Measurements from ENCODE around the gene SURF2.
"Not testable (repeated sequence)": the region's sequence is repeated elsewhere in the genome, so short reads cannot be mapped to it uniquely, and the experiment has no call there.

The SURF2 gene

DNA sequence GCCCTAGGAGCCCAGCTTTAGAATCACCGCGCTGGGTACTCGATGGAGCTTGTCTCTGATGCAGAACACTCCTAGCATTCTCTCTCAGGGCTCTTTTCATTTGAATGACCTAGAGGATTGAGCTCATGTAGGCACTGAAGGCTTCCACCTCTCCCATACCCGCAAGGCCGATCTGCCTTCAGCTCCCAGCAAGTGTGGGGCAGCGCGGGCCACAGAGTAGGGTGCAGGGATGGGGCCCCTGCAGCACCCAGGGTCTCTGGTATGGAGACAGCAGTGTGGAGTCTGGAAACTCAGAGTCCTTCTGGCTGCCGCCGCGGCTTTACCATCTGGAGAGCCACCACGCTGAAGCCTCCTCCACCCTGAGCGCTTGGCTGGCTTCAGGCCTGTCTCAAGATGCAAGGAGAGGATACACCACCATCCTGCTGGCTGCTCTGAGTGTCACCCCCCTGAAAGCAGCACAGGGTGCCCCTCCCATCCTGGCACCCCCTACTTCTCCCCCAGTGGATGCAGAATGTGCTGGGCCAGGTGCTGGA lies 32.7 kb downstream of the SURF2 start:
- Histone ChIP-seq H3K27ac (no peak overlapping the region), H3K4me3 (no peak overlapping the region), H3K9me3 (no peaks in the 10 kb centered on the region), H3K4me1 (no peaks in the 10 kb centered on the region), H3K36me3 (no peaks in the 10 kb centered on the region), H3K27me3 (peaks cover 0 to 27% of the 10 kb centered on the region in 2 donors)
- intact Hi-C loops (cut with DNase I; ENCODE audit: low total_unique reads) = no loop called here
- no peak for DNase-seq
- TF ChIP-seq, protein P1, sequence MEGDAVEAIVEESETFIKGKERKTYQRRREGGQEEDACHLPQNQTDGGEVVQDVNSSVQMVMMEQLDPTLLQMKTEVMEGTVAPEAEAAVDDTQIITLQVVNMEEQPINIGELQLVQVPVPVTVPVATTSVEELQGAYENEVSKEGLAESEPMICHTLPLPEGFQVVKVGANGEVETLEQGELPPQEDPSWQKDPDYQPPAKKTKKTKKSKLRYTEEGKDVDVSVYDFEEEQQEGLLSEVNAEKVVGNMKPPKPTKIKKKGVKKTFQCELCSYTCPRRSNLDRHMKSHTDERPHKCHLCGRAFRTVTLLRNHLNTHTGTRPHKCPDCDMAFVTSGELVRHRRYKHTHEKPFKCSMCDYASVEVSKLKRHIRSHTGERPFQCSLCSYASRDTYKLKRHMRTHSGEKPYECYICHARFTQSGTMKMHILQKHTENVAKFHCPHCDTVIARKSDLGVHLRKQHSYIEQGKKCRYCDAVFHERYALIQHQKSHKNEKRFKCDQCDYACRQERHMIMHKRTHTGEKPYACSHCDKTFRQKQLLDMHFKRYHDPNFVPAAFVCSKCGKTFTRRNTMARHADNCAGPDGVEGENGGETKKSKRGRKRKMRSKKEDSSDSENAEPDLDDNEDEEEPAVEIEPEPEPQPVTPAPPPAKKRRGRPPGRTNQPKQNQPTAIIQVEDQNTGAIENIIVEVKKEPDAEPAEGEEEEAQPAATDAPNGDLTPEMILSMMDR (IDR thresholded peaks at IDR 0.05) = no peak

DNA sequence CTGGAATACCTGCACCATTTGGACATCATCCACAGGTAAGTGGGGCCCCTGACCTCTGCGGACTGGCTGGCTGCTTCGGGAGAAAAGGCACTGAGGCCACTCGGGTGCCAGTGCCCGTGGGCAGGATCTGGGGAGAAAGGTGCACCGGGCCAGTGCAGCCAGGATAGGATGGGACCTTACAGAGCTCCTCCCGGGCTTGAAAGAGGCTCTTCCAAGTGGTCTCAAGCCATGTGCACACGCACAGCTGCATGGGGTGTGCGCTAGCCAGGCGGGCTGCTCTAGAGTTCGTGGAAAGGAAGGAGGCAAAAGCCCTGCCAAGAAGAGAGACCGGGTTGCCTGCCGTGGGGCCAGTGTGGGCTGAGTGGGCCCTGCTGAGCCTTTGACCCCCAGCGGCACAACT lies 33.2 kb downstream of the SURF2 start:
- TF ChIP-seq, protein P1 (IDR thresholded peaks at IDR 0.05) = no peak
- Histone ChIP-seq H3K9me3 (no peaks in the 10 kb centered on the region), H3K4me1 (no peaks in the 10 kb centered on the region), H3K4me3 (no peak overlapping the region), H3K27me3 (peaks cover 0 to 31% of the 10 kb centered on the region in 2 donors), H3K27ac (no peak overlapping the region), H3K36me3 (no peaks in the 10 kb centered on the region)
- no peak for DNase-seq
- intact Hi-C loops (cut with DNase I; ENCODE audit: low total_unique reads) = no loop called here

GRCh38 chr9:133390713-133391112 lies 34.4 kb downstream of the SURF2 start:
- H3K27ac ChIP-seq = no peak overlapping the region
- TF ChIP-seq, protein P1 (IDR thresholded peaks at IDR 0.05) = no peak
- H3K4me1 ChIP-seq = no peaks in the 10 kb centered on the region
- intact Hi-C loops (cut with DNase I; ENCODE audit: low total_unique reads) = no loop called here
- H3K36me3 ChIP-seq = no peaks in the 10 kb centered on the region
- no peaks in the 10 kb centered on the region for H3K9me3 ChIP-seq
- DNase-seq = no peak
- H3K27me3 ChIP-seq = peaks cover 0 to 36% of the 10 kb centered on the region in 2 donors
- H3K4me3 ChIP-seq = no peak overlapping the region

GRCh38 chr9:133391449-133391848 lies 35.1 kb downstream of the SURF2 start:
- H3K27ac ChIP-seq; H3K4me1 ChIP-seq; intact Hi-C loops (cut with DNase I; ENCODE audit: low total_unique reads); DNase-seq; H3K9me3 ChIP-seq; H3K36me3 ChIP-seq; H3K4me3 ChIP-seq: not testable (repeated sequence)
- H3K27me3 ChIP-seq = peaks cover 0 to 36% of the 10 kb centered on the region in 2 donors

DNA sequence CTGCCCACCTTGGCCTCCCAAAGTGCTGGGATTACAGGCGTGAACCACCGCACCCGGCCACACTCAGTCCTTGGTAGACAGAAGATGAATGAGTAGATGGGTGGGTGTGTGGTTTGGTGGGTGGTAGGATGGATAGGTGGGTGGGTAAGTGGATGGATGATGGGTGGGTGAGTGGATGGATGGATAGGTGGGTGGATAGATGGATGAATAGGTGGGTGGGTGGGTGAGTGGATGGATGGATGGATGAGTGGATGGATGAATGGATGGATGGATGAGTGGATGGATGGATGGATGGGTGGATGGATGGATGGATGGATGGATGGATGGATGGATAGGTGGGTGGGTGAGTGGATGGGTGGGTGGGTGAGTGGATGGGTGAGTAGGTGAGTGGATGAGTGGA lies 36.0 kb downstream of the SURF2 start:
- H3K27me3 ChIP-seq = peaks cover 0 to 40% of the 10 kb centered on the region in 2 donors
- H3K36me3 ChIP-seq; H3K4me3 ChIP-seq; H3K4me1 ChIP-seq; DNase-seq; intact Hi-C loops (cut with DNase I; ENCODE audit: low total_unique reads); H3K9me3 ChIP-seq; H3K27ac ChIP-seq: not testable (repeated sequence)

DNA sequence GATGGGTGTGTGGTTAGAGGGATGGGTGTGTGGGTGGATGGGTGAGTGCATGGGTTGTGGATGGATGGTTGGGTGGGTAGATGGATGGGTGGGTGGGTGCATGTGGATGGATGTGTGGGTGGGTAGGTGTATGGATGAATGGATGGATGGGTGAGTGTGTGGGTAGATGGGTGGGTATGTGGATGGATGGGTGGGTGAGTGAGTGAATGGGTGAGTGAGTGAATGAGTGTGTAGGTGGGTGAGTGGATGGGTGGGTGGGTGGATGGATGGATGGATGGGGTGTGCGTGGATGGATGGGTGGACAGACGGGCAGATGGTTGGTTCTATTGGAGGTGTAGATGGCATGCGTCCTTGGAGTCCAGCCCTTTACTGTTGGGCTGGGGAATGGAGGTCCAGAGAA lies 37.0 kb downstream of the SURF2 start:
- Histone ChIP-seq H3K9me3 (no peaks in the 10 kb centered on the region), H3K4me3 (no peak overlapping the region), H3K36me3 (no peaks in the 10 kb centered on the region), H3K4me1 (no peaks in the 10 kb centered on the region), H3K27ac (no peak overlapping the region), H3K27me3 (peaks cover 0 to 40% of the 10 kb centered on the region in 2 donors)
- intact Hi-C loops (cut with DNase I; ENCODE audit: low total_unique reads) = no loop called here
- DNase-seq = no peak
- TF ChIP-seq, protein P1 (IDR thresholded peaks at IDR 0.05) = no peak

Measured in tibial artery (tissue), 4 donors.